BJ (cell line): Measurements from ENCODE around the gene HOXB2. TPM values are rescaled to one million over a fixed set of nuclear protein-coding genes. Genes with fewer than 3 reads are reported as not detected.

ENCODE experiments used
- CTCF ChIA-PET: fragments of 350-600 bp; formaldehyde crosslinking; extraction: SDS; loops from one replicate; lab custom pipeline; 2021; ENCODE audit warnings: antibody characterized with exemption, inconsistent platforms; lab: Yijun Ruan, JAX
- POLR2A ChIA-PET: fragments of 300-600 bp; sonication (Branson Sonifier 250); formaldehyde crosslinking; extraction: SDS; loops from one replicate; lab custom pipeline; 2021; ENCODE audit warnings: antibody characterized with exemption; lab: Charles Lee
- DNase-seq: peaks from one replicate; pipeline ENCODE4 v3.0.0-alpha.2; 2011; ENCODE audit warnings: low read depth
- H3K27me3 ChIP-seq: 2 replicates; pipeline ENCODE4 v1.6.0; 2011; ENCODE audit warnings: low read length; ENCODE audit not compliant: control insufficient read depth, insufficient read depth
- H3K36me3 ChIP-seq: 2 replicates; pipeline ENCODE4 v1.5.1; 2011; ENCODE audit warnings: low read length; ENCODE audit not compliant: control insufficient read depth, insufficient read depth
- H3K4me3 ChIP-seq: 2 replicates; pipeline ENCODE4 v1.5.1; 2011; ENCODE audit warnings: low read depth, mild to moderate bottlenecking, control low read depth, low read length
- polyA plus RNA-seq: library from polyadenylated mRNA; depleted of rRNA; stranded (reverse); fragments of >200 nt; gene quantifications from 2 replicates; pipeline ENCODE4 v1.2.3, GENCODE V29; 2011
- TF ChIP-seq, protein P1 (sequence below): IDR thresholded peaks from 2 replicates; pipeline ENCODE4 v1.5.1; 2011; ENCODE audit warnings: low read depth, mild to moderate bottlenecking, control low read depth, inconsistent platforms, low read length, moderate library complexity; ENCODE audit not compliant: insufficient read depth

Gene HOXB2
- polyA plus RNA-seq, 1 experiment: 1.7 TPM

DNA sequence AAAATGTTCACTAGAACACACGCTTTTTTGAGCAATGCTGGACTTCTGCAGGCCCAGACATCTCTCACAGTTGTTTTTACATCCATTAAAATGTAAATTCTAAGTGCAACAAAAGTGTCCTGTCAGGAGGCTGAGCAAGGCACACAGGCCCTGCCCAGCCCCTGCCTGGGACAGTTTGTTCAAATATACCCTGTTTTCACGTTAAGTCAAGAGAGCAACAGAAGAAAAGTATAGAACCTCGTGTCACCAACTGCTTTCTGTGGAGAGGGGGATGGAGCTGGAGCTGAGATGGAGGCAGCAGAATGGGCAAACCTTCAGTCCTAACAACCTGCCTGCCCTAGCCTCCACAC, 4.3 kb upstream of the HOXB2 start:
- ChIA-PET CTCF (interaction anchor here (1.0 kb wide), 1 partner anchor 10 kb away, joined by 4 read pairs; no protein-coding TSS in a partner anchor), POLR2A (no interaction called here)
- TF ChIP-seq, protein P1, sequence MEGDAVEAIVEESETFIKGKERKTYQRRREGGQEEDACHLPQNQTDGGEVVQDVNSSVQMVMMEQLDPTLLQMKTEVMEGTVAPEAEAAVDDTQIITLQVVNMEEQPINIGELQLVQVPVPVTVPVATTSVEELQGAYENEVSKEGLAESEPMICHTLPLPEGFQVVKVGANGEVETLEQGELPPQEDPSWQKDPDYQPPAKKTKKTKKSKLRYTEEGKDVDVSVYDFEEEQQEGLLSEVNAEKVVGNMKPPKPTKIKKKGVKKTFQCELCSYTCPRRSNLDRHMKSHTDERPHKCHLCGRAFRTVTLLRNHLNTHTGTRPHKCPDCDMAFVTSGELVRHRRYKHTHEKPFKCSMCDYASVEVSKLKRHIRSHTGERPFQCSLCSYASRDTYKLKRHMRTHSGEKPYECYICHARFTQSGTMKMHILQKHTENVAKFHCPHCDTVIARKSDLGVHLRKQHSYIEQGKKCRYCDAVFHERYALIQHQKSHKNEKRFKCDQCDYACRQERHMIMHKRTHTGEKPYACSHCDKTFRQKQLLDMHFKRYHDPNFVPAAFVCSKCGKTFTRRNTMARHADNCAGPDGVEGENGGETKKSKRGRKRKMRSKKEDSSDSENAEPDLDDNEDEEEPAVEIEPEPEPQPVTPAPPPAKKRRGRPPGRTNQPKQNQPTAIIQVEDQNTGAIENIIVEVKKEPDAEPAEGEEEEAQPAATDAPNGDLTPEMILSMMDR: no peak
- no peak overlapping the region for H3K4me3 ChIP-seq
- H3K36me3 ChIP-seq: no peaks in the 10 kb centered on the region
- DNase-seq: no peak
- H3K27me3 ChIP-seq: peaks cover 14% of the 10 kb centered on the region

DNA sequence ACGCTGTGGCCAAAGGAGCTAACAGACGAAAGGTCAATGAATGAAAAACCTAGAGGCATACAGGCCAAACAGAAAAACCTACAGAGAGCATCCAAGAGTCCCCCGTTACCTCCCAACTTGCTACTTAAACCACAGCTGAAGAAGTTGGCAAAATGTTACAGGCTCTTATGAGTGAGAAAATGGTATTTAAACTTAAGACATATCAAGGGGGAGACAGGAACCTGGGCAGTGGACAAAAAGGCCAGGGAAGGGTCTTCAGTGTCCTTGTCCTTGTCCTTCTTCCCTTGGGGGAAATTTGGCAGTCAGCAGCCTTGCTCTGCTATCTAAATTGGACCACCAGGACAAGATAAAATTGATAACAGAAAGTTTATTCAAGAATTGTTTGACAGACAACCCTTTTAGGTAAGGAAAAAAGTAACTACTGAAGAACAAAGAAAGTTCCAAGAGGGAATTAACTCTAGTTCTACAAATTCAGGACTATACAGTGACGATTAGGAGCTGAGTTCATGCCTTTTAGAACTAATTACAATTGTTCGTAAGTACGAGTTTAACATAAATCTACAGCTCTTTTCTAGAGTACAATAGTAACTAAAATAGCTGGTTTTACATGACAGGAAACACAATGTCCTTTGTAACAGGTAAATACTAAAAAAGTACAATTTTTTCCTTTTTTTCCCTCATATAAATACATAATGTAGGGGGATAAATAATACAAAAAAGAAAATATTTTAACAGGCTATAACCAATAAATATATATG, 3.8 kb upstream of the HOXB2 start:
- H3K36me3 ChIP-seq: no peaks in the 10 kb centered on the region
- TF ChIP-seq, protein P1: no peak
- H3K4me3 ChIP-seq: no peak overlapping the region
- DNase-seq: no peak
- ChIA-PET POLR2A (no interaction called here), CTCF (interaction anchor here (1.0 to 1.9 kb wide), 3 partner anchors 9 to 197 kb away, joined by 3 to 4 read pairs (median 3); no protein-coding TSS in a partner anchor)
- peaks cover 12% of the 10 kb centered on the region for H3K27me3 ChIP-seq

DNA sequence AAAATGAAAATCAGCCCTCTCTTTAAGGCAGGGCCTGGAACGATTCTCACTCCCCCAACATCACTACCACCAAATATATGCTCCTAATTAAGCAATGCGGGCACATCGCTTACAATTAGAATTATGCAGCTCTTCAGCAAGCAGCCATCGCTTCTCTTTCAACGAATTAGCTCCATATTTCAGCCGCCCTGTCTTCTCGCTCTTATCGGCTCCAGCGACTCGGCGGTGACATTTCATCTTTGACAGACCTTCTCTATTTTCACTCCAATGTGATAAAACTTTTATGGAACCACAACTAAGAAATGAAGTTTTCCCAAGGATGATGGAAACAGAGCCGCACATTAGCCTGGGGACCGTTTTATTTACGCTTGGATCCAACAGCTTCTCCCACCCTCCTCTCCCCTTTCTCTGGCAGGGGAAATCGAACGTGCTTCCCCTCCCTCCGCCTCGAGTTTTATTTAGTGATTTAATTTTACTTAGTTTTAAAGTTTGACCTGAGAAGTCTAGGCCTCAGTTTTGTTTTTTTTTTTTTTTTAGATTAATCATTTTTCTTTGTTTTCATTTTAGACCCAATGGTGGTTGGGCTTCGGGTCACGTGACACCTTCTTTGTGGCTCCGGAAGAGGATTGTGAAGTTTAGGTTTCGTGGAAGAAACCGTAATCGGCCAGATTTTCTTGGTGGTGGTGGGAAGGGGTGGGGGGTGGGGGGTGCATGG, 3.1 kb upstream of the HOXB2 start:
- ChIA-PET POLR2A (interaction anchor here (0.7 kb wide), 1 partner anchor 55 kb away, joined by 20 read pairs; no protein-coding TSS in a partner anchor), CTCF (interaction anchor here (1.3 to 1.9 kb wide), 2 partner anchors 14 to 196 kb away, joined by 3 read pairs; no protein-coding TSS in a partner anchor)
- DNase-seq: no peak
- Histone ChIP-seq H3K4me3 (no peak overlapping the region), H3K27me3 (peaks cover 14% of the 10 kb centered on the region), H3K36me3 (no peaks in the 10 kb centered on the region)
- TF ChIP-seq, protein P1: no peak

DNA sequence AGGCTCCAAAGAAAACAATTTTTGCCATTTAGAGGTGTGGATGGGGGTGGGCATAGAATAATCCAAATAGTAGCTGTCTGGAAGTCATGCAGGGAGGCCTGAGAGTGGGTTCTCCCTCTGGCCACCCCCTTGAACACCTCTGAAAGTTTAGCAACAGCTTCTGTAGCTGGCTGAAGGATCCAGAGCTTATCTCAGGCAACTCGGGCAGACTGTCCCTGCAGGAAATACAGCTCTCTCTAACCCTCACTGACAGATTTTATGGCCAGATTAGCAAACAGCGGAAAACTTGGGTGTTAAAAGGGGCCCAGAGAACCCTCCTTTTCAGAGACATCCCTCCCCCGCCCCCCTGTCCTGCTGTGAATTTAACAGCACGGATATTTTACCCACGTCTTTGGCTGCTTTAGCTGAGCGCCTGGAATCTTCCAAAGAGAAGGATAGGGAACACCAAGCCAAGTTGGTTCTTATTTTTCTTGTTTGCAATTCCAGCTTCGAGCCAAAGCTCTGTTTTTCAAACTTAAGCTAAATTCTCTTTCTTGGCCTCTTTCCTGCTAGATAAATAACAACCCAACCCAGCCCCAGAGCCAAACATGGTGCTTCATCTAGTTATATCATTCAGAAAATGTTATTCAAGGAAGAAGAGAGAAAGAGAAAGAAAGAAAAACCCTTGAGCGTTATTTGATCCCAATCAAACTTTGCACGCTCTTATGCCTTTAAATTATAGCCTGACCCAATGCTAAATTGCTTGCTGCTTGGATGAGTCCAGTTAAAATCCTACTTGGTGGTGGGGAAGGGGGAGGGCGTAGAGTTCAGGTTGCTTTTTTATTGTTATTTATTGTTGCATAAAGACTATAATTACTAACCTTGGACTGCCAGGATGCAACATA, 2.3 kb upstream of the HOXB2 start:
- TF ChIP-seq, protein P1: no peak
- no peak for DNase-seq
- POLR2A ChIA-PET: interaction anchor here (0.7 kb wide), 1 partner anchor 54 kb away, joined by 20 read pairs; no protein-coding TSS in a partner anchor
- CTCF ChIA-PET: interaction anchor here (0.6 to 1.9 kb wide), 3 partner anchors 14 to 195 kb away, joined by 3 read pairs; no protein-coding TSS in a partner anchor
- H3K4me3 ChIP-seq: no peak overlapping the region
- H3K27me3 ChIP-seq: peaks cover 13% of the 10 kb centered on the region
- H3K36me3 ChIP-seq: no peaks in the 10 kb centered on the region
